RPMI7951 (cell line): ENCODE measurements around the gene SLC17A9. TPM values are rescaled to one million over a fixed set of nuclear protein-coding genes. Genes with fewer than 3 reads are reported as not detected.
"Not testable (repeated sequence)": the region's sequence is repeated elsewhere in the genome, so short reads cannot be mapped to it uniquely, and the experiment has no call there.

ENCODE experiments used
- DNase-seq: peaks from one replicate; pipeline ENCODE4 v3.0.0-alpha.2; 2012; ENCODE audit warnings: low read depth
- total RNA-seq: library from RNA; depleted of rRNA; stranded (reverse); fragments of >200 nt; shearing (Covaris generic); gene quantifications from 2 replicates; pipeline ENCODE4 v1.2.3, GENCODE V29; 2014

Gene SLC17A9
- total RNA-seq, 1 experiment from 2014 or later: 4.8 TPM

DNA sequence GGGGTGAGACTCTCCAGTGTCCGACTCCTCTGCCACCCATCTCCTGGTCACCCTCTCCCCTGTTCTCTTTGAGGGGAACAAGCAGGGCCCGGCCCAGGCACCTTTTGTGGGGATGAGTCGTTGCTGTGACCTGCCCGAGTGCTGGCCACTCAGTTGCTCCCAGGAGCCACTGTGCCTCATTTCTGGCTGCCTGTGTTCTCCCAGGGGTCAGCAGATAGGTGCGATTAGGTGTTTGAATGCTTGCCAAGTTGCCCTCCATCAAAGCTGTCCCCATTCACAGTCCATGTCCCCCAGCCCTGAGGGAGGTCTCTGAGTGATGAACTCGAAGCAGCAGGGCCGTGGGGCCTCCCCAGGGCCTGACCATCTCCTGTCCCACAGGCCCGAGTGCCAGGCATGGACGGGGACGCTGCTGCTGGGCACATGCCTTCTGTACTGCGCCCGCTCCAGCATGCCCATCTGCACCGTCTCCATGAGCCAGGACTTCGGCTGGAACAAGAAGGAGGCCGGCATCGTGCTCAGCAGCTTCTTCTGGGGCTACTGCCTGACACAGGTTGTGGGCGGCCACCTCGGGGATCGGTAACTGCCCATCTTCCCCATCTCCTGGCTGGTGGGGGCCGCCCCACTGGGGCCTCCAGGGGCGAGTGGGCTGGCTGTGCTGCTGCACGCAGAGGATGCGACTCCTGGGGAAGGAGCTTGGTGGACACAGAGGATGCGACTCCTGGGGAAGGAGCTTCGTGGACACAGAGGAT is 4.1 kb downstream of the SLC17A9 start:
- no peak for DNase-seq

DNA sequence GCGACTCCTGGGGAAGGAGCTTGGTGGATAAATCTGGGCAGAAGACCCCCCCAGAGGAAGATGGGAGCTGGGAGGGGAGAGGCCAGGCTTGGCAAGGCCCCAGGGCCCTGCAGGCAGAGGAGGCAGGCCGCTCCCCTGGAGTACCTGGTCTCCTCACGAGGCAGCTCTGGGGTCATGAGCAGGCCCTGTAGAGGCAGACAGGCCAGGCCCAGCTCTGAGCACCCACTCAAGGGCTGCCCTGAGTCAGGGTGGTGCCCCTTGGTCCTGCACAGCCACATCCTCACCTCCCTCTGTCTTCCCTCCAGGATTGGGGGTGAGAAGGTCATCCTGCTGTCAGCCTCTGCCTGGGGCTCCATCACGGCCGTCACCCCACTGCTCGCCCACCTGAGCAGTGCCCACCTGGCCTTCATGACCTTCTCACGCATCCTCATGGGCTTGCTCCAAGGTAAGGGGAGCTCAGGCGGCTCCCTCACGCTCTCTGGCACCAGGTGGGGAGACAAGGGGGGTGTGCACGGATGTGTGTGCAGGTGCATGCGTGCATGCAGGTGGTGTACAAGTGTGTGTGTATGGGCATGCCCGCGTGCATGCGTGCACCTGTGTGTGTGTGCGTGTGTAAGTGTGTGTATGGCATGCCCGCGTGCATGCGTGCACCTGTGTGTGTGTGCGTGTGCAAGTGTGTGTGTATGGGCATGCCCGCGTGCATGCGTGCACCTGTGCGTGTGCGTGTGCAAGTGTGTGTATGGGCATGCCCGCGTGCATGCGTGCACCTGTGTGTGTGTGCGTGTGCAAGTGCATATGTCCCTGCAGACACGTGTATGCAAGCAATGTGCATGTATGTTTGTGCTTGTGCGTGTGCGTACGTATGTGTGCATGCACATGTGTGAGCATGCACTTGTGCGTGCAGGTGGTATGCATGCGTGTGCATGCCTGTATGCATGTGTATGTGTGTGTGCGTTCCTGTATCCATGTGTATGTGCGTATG is 4.9 kb downstream of the SLC17A9 start:
- DNase-seq: no peak

DNA sequence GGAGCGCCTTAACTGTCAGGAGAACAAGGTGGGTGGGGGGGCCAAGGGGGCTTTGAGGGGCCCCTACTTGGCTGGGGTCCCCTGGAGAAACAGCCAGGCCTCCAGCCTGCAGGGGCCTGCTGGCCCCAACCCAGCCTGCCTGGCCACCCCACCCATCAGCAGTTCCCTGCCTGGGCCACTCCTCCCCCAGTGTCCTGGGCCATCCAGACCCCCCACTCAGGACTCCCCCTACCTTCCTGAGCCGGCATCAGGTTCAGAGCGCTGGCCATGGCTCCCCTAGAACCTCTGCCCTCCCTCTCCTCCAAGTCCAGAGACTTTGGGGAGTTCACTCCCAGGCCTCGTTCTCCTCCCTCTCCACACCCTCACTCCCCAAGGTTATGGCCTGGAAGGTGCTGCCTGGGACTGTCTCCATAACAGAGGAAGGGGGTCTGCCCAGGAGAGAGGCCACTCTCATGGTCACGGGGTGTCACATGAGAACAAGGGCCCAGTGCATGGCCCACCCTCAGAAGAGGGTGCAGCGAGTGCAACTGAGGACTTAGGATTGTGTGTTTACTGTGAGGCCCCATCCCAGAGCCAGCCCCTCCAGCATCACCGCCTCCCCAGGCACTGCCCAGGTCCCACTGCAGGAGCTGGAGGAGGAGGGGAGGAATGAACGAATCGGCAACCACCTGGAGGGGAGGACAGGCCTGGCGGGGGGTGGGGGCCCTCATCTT is 6.0 kb downstream of the SLC17A9 start:
- DNase-seq: no peak

DNA sequence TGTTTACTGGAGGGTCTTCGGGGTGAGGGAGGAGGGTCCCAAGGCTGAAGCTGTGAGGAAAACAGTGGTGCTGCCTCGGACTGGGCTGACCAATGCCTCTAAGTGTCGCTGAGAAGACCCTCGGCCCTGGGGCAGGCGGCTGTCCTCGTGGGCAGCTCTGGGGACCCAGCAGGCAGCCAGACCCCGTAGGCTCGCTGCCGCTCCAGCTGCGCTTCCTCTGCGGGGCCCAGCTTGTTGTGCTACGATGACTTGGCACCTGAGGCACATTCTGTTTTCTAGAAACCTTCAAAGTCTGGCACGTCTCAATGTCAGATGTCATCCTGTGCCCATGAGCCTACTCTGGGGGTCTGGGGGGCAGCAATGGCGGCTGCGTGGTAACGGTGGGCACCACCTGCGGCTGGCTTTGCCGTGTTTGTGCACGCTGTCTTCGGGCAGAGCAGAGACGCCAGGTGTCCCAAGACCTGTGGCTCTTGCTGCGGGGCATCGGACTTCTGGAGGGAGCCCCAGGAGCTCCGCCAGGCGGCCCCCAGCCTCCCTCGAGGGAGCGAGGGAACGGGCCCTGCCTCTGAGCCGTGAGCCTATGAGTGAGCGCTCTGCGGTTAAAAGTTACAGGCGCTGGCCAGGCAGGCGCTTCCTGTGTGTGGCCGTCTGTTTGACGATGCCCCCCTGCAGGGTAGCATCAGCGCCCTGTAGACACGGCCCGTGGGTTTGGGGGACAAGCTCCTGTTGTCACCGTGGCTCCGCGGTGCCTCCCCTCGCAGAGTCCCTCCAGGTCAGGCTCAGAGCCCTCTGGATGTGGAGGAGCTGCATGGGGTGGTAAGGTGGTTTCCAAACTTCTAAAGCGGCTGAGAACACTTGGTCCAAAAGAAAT is 6.8 kb downstream of the SLC17A9 start:
- no peak for DNase-seq

DNA sequence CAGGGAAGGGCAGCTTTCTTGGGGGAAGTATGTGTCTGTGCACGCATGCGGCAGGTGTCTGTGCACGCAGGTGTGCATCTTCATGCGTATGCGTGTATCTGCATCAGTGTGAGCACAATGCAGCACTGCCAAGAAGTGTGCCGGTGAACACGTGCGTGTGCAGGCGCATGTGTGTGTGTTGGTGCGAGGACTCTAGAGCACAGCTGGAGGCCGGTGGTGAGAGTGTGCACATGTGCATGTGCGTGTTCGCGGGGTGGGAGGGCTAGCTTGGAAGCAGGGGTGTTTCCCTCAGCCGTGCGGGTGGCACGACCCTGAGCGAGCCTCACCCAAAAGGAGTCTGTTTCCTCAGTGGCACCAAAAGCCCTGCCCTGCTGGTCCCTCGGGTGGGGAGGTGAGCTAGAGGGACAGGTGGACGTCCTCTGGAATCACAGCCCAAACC is 7.5 kb downstream of the SLC17A9 start:
- no peak for DNase-seq

DNA sequence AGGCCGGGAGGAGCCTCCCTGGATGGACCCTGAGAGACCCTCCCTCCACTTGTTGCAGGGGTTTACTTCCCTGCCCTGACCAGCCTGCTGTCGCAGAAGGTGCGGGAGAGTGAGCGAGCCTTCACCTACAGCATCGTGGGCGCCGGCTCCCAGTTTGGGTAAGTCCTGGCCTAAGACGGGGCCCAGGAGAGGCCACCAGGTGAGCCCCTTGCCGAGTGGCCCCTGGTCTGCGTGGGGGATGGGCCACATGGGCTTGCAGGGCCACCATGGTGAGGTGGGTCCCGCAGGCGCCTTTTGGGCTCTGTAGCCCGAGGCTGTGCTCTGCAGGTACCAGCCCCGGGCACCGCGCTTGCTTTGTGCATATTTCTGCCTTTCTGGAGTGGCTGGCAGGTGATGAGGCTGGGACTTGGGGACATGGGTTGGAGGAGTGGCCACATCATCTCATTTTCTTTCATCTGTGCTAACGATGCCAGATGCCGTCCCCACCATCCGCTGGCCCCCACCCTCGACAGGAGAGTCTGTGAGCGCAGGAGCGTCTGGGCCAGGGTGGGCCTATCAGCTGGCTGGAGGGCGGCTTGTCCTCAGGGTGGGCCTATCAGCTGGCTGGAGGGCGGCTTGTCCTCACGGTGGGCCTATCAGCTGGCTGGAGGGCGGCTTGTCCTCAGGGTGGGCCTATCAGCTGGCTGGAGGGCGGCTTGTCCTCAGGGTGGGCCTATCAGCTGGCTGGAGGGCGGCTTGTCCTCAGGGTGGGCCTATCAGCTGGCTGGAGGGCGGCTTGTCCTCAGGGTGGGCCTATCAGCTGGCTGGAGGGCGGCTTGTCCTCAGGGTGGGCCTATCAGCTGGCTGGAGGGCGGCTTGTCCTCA is 8.2 kb downstream of the SLC17A9 start:
- DNase-seq: not testable (repeated sequence)

DNA sequence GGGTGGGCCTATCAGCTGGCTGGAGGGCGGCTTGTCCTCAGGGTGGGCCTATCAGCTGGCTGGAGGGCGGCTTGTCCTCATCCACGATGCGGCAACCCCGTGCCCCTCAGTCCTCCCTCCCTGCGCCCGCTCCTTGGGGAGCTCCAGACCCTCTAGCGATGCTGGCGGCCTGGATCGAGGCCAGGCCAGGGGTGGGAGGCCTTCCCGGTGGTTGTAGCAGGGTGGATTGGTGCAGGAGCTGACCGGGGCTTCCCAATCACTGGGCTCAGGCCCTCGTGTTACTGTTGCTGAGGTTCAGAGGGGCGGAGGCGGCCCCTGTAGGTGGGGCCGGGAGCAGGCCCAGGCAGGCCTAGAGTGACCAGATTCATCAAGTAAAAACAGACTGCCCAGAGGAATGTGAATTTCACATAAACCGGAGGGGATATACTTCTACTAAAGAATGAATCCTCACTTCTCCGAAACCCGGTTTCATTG is 8.8 kb downstream of the SLC17A9 start:
- DNase-seq: no peak

DNA sequence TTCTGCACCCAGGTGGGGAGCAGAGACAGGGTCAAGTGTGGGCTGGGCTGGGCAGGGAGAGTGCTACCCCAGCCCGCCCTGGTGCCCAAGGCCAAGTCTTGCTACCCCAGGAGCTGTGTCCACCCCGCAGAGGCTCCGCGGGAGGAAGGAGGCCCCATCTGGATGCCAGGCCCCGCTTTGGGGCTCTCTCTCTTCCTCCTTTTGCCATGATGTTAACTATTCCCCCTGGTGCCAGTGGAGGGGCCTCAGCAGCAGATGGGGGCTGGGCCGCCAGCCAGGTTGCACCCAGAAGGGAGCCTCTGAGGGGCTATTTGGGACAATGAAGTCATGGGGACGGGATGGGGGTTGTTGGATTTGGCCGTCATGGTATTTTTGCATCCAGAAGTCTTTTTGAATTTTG is 9.3 kb downstream of the SLC17A9 start:
- DNase-seq: no peak

DNA sequence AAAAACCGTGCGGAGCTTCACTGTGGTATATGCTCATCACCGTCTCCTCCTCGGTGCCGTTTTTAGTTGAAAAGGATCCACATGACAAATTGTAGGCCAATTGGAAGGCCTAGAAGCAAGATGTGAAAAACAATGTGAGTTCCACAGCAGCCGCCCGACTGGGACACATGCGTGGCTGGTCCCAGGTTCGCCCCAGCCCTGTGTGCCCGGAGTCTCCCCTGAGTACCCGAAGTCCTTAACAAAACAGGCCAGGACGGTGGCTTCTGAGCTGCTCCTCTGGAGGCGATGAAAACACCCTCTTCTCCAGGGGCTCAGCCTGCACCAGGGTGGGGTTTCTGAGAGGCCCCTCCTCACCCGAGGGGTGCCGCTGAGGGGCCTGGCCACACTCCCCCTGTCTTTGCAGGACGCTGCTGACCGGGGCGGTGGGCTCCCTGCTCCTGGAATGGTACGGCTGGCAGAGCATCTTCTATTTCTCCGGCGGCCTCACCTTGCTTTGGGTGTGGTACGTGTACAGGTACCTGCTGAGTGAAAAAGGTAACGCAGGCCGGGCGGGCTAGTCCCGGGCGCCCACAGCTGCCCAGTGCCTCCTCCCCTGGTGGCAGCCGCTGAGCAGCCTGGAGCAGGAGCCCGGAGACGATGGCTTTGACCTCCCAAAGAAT is 9.8 kb downstream of the SLC17A9 start:
- no peak for DNase-seq

DNA sequence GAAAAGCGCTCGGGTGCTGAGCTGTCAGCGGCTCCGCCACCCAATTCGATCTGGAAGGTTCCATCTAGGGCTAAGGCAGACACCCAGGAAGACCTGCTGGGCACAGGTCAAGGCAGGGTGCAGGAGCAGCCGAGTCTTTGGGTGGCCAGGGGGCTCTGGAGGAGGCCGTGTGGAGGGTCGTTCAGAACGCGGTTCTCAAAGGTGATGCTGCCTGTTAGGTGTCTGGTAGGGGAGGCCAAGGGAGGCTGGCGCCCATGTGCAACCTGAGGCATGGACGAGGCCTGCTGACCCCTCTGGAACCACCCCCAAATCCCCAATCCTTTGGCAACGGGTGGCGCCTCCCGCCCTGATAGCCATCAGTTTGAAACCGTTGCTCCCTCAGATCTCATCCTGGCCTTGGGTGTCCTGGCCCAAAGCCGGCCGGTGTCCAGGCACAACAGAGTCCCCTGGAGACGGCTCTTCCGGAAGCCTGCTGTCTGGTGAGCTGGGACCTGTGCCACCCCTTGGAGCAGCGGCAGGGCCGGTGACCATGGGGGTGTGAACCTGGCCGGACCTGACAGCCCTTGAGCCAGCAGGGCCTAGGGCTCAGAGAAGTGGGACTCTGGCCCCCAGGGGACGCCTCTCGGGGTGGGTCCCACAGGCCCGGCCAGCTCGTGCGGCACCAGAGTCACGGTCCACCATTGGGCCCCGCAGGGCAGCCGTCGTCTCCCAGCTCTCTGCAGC is 10.5 kb downstream of the SLC17A9 start:
- no peak for DNase-seq

DNA sequence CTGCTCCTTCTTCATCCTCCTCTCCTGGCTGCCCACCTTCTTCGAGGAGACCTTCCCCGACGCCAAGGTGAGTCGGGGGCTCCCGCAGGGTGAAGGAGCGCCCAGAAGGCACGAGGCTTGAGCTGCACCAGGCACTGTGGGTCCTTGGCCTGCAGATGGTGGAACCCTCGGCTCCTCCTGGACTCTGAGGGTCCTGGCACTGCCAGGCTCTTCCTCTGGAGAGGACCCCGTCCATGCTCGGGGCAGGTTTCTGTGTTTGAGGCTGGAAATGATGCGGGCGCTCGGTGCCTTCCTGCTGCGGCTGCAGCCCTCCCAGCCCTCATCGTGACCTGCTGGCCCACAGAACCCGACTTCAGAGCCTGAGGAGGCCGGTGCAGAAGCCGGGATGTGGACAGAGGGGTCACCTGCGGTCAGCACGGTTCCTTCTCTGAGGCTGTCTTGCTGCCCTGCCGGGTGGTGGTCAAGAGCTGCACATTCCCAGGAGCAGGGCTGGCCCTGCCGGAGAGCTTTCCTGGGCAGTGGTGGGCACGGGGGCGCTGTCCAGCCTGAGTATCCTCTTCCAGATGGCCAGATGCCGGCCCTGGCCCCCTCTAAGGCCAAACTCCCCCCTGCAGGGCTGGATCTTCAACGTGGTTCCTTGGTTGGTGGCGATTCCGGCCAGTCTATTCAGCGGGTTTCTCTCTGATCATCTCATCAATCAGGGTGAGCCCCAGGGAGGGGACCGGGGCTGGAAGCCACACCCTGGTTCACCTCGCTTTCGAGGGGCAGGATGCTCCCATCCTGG is 11.3 kb downstream of the SLC17A9 start:
- DNase-seq: no peak

DNA sequence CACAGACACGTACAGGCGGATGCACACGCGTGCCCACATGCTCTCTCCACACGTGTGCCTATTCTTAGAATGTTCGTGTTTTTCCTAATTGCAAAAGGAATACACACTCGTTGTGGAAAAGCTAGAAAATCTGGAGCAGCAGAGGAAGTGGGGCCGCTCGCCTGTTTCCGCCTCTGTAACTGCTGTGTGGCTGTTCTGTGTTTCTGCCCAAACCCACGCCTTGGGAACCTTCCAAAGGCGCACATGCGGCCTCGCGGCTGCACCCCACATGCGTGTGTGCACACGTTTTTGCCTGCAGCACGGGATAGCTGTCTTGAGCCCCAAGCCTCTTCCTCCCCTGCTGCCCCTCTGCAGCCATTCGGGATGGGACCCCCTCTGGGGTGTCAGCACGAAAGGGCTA is 12.2 kb downstream of the SLC17A9 start:
- DNase-seq: no peak

DNA sequence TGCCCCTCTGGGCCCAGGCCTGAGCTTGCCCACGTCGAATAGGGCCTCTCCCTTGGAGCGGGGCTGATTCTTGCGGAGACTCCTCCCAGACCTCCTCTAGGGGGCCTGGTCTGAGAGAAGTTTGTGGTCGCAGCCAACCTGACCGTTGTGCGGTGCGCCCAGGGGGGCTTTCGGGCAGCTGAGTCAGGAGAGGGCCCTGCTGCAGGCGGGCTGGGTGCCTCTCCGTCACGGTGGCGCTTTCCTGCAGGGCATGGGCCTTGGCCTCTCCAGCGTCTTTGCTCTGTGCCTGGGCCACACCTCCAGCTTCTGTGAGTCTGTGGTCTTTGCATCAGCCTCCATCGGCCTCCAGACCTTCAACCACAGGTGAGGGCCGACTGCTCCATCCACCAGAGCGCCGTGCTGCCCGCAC is 12.9 kb downstream of the SLC17A9 start:
- DNase-seq: no peak

DNA sequence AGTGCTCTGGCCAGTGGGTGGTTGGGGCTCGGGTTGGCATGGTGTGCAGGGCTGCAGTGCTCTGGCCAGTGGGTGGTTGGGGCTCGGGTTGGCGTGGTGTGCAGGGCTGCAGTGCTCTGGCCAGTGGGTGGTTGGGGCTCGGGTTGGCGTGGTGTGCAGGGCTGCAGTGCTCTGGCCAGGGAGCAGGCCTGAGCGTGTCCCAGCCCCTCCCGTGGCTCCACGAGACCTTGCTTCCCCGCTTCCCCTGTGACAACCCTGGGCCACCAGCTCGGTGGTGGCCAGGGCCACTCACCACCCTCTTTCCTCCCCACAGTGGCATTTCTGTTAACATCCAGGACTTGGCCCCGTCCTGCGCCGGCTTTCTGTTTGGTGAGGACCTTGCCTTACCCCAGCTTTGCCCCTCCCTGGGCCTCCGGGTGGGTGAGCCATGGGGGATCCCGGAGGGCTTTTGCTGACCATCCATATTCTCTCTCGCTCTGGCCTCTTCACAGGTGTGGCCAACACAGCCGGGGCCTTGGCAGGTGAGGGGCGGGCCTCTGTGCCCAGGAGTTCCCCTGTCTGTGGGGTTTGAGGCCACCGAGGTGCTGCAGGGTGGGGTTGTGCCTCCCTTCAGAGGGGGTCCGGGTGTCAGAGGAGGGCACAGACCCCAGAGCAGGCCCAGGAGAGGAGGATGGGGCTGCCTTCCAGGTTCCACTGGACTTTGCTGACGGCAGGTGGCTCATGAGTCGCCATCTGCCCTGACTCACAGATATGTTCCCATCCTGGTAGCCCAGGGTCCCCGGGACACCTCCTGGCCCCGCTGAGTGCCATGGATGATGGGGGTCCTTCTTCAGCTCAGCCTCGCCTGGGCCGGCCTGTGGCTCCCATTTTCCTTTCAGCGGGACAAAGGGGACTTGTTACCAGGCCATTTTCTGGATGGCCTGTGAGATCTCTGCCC is 14.0 kb downstream of the SLC17A9 start:
- DNase-seq: no peak

DNA sequence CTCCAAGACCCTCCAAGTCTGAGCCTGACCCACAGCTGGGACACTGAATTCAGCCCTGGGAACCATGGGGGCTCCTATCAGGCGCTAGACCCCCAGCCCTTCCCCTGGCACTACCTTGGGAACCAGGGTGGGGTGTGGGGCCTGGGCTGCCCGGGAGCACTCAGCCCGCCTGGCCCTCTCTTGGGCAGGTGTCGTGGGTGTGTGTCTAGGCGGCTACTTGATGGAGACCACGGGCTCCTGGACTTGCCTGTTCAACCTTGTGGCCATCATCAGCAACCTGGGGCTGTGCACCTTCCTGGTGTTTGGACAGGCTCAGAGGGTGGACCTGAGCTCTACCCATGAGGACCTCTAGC is 14.6 kb downstream of the SLC17A9 start:
- DNase-seq: no peak

DNA sequence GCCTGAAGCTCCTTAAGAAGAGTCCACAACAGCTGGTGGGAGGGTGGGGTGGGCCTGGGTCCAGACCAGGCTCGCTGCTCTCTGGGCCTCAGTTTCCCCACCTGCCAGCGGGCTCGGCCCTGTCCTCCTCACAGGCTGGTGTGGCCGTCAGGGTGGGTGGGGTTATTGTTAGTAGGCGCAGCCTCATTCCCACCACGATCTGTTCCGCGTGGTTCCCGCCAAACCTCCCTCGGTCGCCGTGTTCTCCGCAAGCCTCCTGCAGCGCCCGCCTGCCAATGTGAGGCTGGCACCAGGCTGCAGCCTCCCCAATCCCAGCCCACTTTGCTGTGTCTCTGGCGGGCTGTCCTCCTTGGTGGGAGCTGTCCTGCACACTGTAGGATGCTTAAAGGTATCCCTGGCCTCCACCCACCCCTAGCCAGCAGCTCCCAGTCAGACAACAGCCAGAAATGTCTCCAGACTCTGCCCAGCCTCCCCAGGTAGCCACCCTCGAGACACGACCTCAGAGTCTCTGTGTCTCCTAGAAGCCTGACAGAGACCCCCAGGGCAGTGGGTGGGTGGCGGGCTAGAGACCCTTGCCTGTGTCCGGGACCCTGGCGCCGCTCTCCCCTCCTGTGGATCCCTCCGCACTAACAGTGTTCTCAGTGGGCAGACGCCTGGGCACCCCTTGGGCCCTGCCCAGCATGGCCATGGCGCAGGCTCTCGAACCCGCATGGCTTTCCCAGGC is 15.3 kb downstream of the SLC17A9 start:
- DNase-seq: no peak
